Liver (tissue), 9 donors: Measurements from ENCODE around the gene PTP4A2. TPM values are rescaled to one million over a fixed set of nuclear protein-coding genes. Genes with fewer than 3 reads are reported as not detected.
A peak's percentile ranks its signal among the peaks of the same experiment; 100 is the strongest.

Experiments
- DNase-seq: peaks from one replicate; pipeline ENCODE4 v3.0.0-alpha.2; 2017; ENCODE audit warnings: low spot score
- H3K27ac ChIP-seq, 2 donors: one replicate each; pipeline ENCODE4 v1.7.0; 2013; ENCODE audit warnings: inconsistent platforms in 2 of 2, low read length in 2 of 2, control low read depth in 1 of 2, low read depth in 1 of 2, mild to moderate bottlenecking in 1 of 2
- H3K27me3 ChIP-seq, 4 donors: one replicate each; pipeline versions ENCODE4 v1.6.1 to v1.7.0; 2013; ENCODE audit warnings: low read length in 3 of 4, inconsistent platforms in 1 of 4, mild to moderate bottlenecking in 1 of 4, moderate library complexity in 1 of 4; ENCODE audit not compliant: control insufficient read depth in 4 of 4, insufficient read depth in 4 of 4
- H3K36me3 ChIP-seq, 4 donors: one replicate each; pipeline versions ENCODE4 v1.6.1 to v1.7.0; 2013; ENCODE audit warnings: low read length in 3 of 4, mild to moderate bottlenecking in 3 of 4, low read depth in 1 of 4, moderate library complexity in 1 of 4; ENCODE audit not compliant: control insufficient read depth in 4 of 4, insufficient read depth in 3 of 4
- H3K4me1 ChIP-seq, 4 donors: one replicate each; pipeline versions ENCODE4 v1.6.1 to v1.7.0; 2013; ENCODE audit warnings: low read length in 3 of 4, mild to moderate bottlenecking in 3 of 4, moderate library complexity in 1 of 4; ENCODE audit not compliant: control insufficient read depth in 4 of 4, insufficient read depth in 4 of 4
- H3K4me3 ChIP-seq, 3 donors: one replicate each; pipeline versions ENCODE4 v1.6.1 to v1.7.0; 2013; ENCODE audit warnings: low read length in 3 of 3, control low read depth in 1 of 3, low read depth in 1 of 3, mild to moderate bottlenecking in 1 of 3
- H3K9ac ChIP-seq, 2 donors: one replicate each; pipeline ENCODE4 v1.7.0; 2013; ENCODE audit warnings: low read length in 2 of 2, mild to moderate bottlenecking in 2 of 2, moderate library complexity in 2 of 2, control low read depth in 1 of 2, low read depth in 1 of 2
- H3K9me3 ChIP-seq, 4 donors: one replicate each; pipeline versions ENCODE4 v1.6.1 to v1.7.0; 2013; ENCODE audit warnings: low read length in 3 of 4; ENCODE audit not compliant: control insufficient read depth in 4 of 4
- EGR1 ChIP-seq, 2 donors: IDR thresholded peaks; 2 replicates each; pipeline ENCODE4 v1.6.1; 2016 to 2018; ENCODE audit warnings: antibody characterized with exemption in 2 of 2, low read depth in 2 of 2
- FOXA1 ChIP-seq: IDR thresholded peaks from 2 replicates; pipeline ENCODE4 v1.6.1; 2016; ENCODE audit warnings: antibody characterized with exemption
- FOXA2 ChIP-seq: IDR thresholded peaks from 2 replicates; pipeline ENCODE4 v1.6.1; 2016; ENCODE audit warnings: antibody characterized with exemption
- GABPA ChIP-seq, 2 donors: IDR thresholded peaks in 1 of 2; conservative IDR thresholded peaks in 1 of 2; 2 replicates each; pipeline ENCODE4 v1.6.1; 2016; ENCODE audit warnings: antibody characterized with exemption in 2 of 2, mild to moderate bottlenecking in 1 of 2, moderate library complexity in 1 of 2
- HNF4A ChIP-seq, 2 donors: conservative IDR thresholded peaks; 2 replicates each; pipeline ENCODE4 v1.6.1; 2016; ENCODE audit warnings: antibody characterized with exemption in 2 of 2, mild to moderate bottlenecking in 2 of 2
- HNF4G ChIP-seq: IDR thresholded peaks from 2 replicates; pipeline ENCODE4 v1.6.1; 2016; ENCODE audit warnings: antibody characterized with exemption
- JUND ChIP-seq, 2 donors: IDR thresholded peaks; 2 replicates each; pipeline ENCODE4 v1.6.1; 2016; ENCODE audit warnings: antibody characterized with exemption in 2 of 2
- NR2F2 ChIP-seq: IDR thresholded peaks from 2 replicates; pipeline ENCODE4 v1.6.1; 2016; ENCODE audit warnings: antibody characterized with exemption
- RAD21 ChIP-seq, 2 donors: IDR thresholded peaks; 2 replicates each; pipeline ENCODE4 v1.6.1; 2016; ENCODE audit warnings: antibody characterized with exemption in 2 of 2, mild to moderate bottlenecking in 2 of 2
- RXRA ChIP-seq, 2 donors: IDR thresholded peaks; 2 replicates each; pipeline ENCODE4 v1.6.1; 2017 to 2018; ENCODE audit warnings: antibody characterized with exemption in 2 of 2, mild to moderate bottlenecking in 1 of 2
- SP1 ChIP-seq: IDR thresholded peaks from 2 replicates; pipeline ENCODE4 v1.6.1; 2018; ENCODE audit warnings: antibody characterized with exemption, mild to moderate bottlenecking
- TAF1 ChIP-seq: conservative IDR thresholded peaks from 2 replicates; pipeline ENCODE4 v1.6.1; 2016; ENCODE audit warnings: antibody characterized with exemption, mild to moderate bottlenecking
- YY1 ChIP-seq: IDR thresholded peaks from 2 replicates; pipeline ENCODE4 v1.6.1; 2016; ENCODE audit warnings: antibody characterized with exemption, mild to moderate bottlenecking
- WGBS: extraction: QIAGEN DNeasy Blood & Tissue Kit; methylation state at CpG from one replicate; pipeline ENCODE4 v1.1.7; 2013; 5-methylcytosine and 5-hydroxymethylcytosine counted together
- polyA plus RNA-seq, 2 donors: library from polyadenylated mRNA; stranded (reverse) in 1 of 2; unstranded in 1 of 2; fragments of 200-250 nt in 1 of 2; fragments of >200 nt in 1 of 2; fragmentation: Nextera tagmentation in 1 of 2; extraction: Ambion mirVana in 1 of 2; gene quantifications; one replicate each; pipeline versions ENCODE4 v1.2.1 to v1.2.3, GENCODE V29; 2013 to 2015
- total RNA-seq, 2 donors: library from RNA; depleted of rRNA; stranded (reverse); fragments of >200 nt; gene quantifications; one replicate each; pipeline ENCODE4 v1.2.3, GENCODE V29; 2014
- TF ChIP-seq, protein P1 (sequence below): IDR thresholded peaks from 2 replicates; pipeline ENCODE4 v1.6.1; 2016; ENCODE audit warnings: antibody characterized with exemption, mild to moderate bottlenecking
- TF ChIP-seq, protein P2 (sequence below): IDR thresholded peaks from 2 replicates; pipeline ENCODE4 v1.6.1; 2016; ENCODE audit warnings: antibody characterized with exemption
- TF ChIP-seq, protein P3 (sequence below): IDR thresholded peaks from 2 replicates; pipeline ENCODE4 v1.6.1; 2016; ENCODE audit warnings: antibody characterized with exemption
- TF ChIP-seq, protein P4 (sequence below): IDR thresholded peaks from 2 replicates; pipeline ENCODE4 v1.6.1; 2016; ENCODE audit warnings: antibody characterized with exemption
- TF ChIP-seq, protein P5 (sequence below): fragments of 150-350 bp; IDR thresholded peaks from 2 replicates; pipeline ENCODE4 v1.5.1; 2017; ENCODE audit warnings: improper control_type of control experiment, low read depth, low read length; ENCODE audit not compliant: missing input control
- donor health status: healthy.
- donor health status: healthy.
- donor health status: healthy.
- donor health status: healthy.
- donor health status: healthy.

The PTP4A2 gene
- total and polyA plus RNA-seq, 4 donors, result 47.7 to 98.1 (median 71.9) TPM

DNA sequence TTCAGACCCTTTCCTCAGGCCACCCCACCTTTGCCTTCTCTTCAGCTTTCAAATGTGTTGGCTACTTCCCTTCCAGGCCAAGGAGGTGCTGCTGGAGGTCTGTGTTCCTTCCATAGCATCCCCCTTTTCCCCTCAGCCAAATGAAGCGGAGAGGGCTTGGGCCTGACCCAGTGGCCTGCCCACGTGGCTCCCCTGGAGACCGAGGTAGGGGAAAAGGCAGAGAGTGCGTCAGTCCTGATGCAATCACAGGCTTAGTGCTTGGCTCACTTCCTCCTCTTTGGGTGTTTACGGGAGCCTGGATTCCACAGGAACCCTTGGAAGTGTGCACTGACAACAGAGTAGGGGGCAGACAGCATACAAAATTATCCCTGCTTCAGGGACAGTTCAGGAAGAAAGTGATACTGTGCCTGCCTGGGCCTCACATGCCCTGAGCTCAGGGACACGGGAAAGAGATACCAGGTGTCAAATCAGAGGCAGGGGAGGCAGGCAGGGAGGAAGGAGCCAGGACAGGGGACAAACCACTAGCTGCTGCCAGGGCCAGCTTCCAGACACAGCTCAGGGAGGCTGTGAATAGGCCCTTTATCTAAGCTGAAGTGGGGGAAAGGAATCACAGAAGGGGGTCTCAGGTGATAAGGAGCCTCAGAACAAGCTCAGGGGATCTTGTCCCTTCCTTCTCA, 16.6 kb upstream of the PTP4A2 start (continued):
- TF ChIP-seq, protein P1, sequence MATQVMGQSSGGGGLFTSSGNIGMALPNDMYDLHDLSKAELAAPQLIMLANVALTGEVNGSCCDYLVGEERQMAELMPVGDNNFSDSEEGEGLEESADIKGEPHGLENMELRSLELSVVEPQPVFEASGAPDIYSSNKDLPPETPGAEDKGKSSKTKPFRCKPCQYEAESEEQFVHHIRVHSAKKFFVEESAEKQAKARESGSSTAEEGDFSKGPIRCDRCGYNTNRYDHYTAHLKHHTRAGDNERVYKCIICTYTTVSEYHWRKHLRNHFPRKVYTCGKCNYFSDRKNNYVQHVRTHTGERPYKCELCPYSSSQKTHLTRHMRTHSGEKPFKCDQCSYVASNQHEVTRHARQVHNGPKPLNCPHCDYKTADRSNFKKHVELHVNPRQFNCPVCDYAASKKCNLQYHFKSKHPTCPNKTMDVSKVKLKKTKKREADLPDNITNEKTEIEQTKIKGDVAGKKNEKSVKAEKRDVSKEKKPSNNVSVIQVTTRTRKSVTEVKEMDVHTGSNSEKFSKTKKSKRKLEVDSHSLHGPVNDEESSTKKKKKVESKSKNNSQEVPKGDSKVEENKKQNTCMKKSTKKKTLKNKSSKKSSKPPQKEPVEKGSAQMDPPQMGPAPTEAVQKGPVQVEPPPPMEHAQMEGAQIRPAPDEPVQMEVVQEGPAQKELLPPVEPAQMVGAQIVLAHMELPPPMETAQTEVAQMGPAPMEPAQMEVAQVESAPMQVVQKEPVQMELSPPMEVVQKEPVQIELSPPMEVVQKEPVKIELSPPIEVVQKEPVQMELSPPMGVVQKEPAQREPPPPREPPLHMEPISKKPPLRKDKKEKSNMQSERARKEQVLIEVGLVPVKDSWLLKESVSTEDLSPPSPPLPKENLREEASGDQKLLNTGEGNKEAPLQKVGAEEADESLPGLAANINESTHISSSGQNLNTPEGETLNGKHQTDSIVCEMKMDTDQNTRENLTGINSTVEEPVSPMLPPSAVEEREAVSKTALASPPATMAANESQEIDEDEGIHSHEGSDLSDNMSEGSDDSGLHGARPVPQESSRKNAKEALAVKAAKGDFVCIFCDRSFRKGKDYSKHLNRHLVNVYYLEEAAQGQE, result peak; percentile 94
- peak in 1 of 2 donors; percentile 70 for TF ChIP-seq GABPA (IDR thresholded peaks at IDR 0.05 in 1 of 2, conservative IDR thresholded peaks at IDR 0.05 in 1 of 2)
- TF ChIP-seq, protein P2, sequence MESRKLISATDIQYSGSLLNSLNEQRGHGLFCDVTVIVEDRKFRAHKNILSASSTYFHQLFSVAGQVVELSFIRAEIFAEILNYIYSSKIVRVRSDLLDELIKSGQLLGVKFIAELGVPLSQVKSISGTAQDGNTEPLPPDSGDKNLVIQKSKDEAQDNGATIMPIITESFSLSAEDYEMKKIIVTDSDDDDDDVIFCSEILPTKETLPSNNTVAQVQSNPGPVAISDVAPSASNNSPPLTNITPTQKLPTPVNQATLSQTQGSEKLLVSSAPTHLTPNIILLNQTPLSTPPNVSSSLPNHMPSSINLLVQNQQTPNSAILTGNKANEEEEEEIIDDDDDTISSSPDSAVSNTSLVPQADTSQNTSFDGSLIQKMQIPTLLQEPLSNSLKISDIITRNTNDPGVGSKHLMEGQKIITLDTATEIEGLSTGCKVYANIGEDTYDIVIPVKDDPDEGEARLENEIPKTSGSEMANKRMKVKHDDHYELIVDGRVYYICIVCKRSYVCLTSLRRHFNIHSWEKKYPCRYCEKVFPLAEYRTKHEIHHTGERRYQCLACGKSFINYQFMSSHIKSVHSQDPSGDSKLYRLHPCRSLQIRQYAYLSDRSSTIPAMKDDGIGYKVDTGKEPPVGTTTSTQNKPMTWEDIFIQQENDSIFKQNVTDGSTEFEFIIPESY, result no peak
- TF ChIP-seq, protein P3, sequence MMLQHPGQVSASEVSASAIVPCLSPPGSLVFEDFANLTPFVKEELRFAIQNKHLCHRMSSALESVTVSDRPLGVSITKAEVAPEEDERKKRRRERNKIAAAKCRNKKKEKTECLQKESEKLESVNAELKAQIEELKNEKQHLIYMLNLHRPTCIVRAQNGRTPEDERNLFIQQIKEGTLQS, result peak; percentile 93
- TF ChIP-seq, protein P4, sequence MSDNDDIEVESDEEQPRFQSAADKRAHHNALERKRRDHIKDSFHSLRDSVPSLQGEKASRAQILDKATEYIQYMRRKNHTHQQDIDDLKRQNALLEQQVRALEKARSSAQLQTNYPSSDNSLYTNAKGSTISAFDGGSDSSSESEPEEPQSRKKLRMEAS, result peak; percentile 82
- no peak for TF ChIP-seq FOXA1
- peak; percentile 49 to 65 for TF ChIP-seq HNF4A (conservative IDR thresholded peaks at IDR 0.05)
- TF ChIP-seq HNF4G, result no peak
- TF ChIP-seq SP1, result peak; percentile 88
- TF ChIP-seq JUND (IDR thresholded peaks at IDR 0.05), result peak in 1 of 2 donors; percentile 87

DNA sequence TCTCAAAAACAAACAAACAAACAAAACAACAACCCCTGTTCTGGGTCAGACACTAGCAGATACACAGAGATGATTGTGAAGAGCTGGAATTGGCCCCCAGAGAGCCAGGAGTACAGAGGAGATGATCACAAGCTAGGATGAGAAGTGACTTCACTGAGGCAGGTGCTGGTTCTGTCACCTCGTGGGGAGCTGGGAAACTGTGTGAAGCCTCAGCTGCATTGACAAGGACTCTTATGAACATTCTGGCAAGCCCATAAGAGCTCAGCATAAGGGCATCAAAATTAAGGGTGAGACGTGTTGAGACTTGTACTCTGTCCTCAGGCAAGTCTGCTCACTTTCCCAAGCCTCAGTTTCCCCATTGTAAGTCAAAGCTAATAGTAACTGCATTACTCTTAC, 14.7 kb upstream of the PTP4A2 start:
- H3K9ac ChIP-seq, result no peak overlapping the region
- no peak overlapping the region for H3K4me3 ChIP-seq
- no peak for DNase-seq
- WGBS, result 85% methylated on average over 2 of the region's 2 CpGs
- no peaks in the 10 kb centered on the region for H3K27me3 ChIP-seq
- H3K27ac ChIP-seq, result no peak overlapping the region
- H3K4me1 ChIP-seq, result peaks cover 4 to 12% (median 10%) of the 10 kb centered on the region in 4 donors
- TF ChIP-seq FOXA2 (no peak), FOXA1 (no peak), GABPA (IDR thresholded peaks at IDR 0.05 in 1 of 2, conservative IDR thresholded peaks at IDR 0.05 in 1 of 2) (no peak), YY1 (no peak), RXRA (IDR thresholded peaks at IDR 0.05) (no peak), JUND (IDR thresholded peaks at IDR 0.05) (no peak), HNF4A (conservative IDR thresholded peaks at IDR 0.05) (no peak), EGR1 (IDR thresholded peaks at IDR 0.05; ENCODE audit: low read depth in 2 of 2) (no peak), TAF1 (no peak), NR2F2 (no peak), HNF4G (no peak), RAD21 (IDR thresholded peaks at IDR 0.05) (no peak), SP1 (no peak)
- TF ChIP-seq, protein P2, result no peak
- TF ChIP-seq, protein P1, result no peak
- TF ChIP-seq, protein P5, sequence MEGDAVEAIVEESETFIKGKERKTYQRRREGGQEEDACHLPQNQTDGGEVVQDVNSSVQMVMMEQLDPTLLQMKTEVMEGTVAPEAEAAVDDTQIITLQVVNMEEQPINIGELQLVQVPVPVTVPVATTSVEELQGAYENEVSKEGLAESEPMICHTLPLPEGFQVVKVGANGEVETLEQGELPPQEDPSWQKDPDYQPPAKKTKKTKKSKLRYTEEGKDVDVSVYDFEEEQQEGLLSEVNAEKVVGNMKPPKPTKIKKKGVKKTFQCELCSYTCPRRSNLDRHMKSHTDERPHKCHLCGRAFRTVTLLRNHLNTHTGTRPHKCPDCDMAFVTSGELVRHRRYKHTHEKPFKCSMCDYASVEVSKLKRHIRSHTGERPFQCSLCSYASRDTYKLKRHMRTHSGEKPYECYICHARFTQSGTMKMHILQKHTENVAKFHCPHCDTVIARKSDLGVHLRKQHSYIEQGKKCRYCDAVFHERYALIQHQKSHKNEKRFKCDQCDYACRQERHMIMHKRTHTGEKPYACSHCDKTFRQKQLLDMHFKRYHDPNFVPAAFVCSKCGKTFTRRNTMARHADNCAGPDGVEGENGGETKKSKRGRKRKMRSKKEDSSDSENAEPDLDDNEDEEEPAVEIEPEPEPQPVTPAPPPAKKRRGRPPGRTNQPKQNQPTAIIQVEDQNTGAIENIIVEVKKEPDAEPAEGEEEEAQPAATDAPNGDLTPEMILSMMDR, result no peak
- TF ChIP-seq, protein P4, result no peak
- TF ChIP-seq, protein P3, result no peak
- H3K9me3 ChIP-seq, result no peaks in the 10 kb centered on the region
- H3K36me3 ChIP-seq, result no peaks in the 10 kb centered on the region
